Adipocyte (in vitro differentiated cells): Measurements from ENCODE around the gene LIG1.
A peak's percentile ranks its signal among the peaks of the same experiment; 100 is the strongest.
"Not testable (repeated sequence)": the region's sequence is repeated elsewhere in the genome, so short reads cannot be mapped to it uniquely, and the experiment has no call there.

Experiments used
- DNase-seq: peaks from one replicate; pipeline ENCODE4 v3.0.0-alpha.2; 2015; ENCODE audit warnings: low read depth
- H3K27me3 ChIP-seq: replicated peaks from 2 replicates; pipeline ENCODE4 v1.7.0; 2013; ENCODE audit warnings: mild to moderate bottlenecking, low read length, moderate library complexity; ENCODE audit not compliant: control insufficient read depth, insufficient read depth
- H3K36me3 ChIP-seq: 2 replicates; pipeline ENCODE4 v1.7.0; 2013; ENCODE audit warnings: low read length, mild to moderate bottlenecking, moderate library complexity; ENCODE audit not compliant: control insufficient read depth, insufficient read depth, severe bottlenecking
- H3K4me1 ChIP-seq: 2 replicates; pipeline ENCODE4 v1.7.0; 2013; ENCODE audit warnings: mild to moderate bottlenecking, low read length, moderate library complexity; ENCODE audit not compliant: control insufficient read depth, insufficient read depth
- H3K4me3 ChIP-seq: 2 replicates; pipeline ENCODE4 v1.7.0; 2013; ENCODE audit warnings: mild to moderate bottlenecking, low read length, moderate library complexity
- H3K9ac ChIP-seq: 2 replicates; pipeline ENCODE4 v1.7.0; 2013; ENCODE audit warnings: mild to moderate bottlenecking, low read length, moderate library complexity
- H3K9me3 ChIP-seq: 2 replicates; pipeline ENCODE4 v1.7.0; 2013; ENCODE audit warnings: mild to moderate bottlenecking, low read length, moderate library complexity; ENCODE audit not compliant: control insufficient read depth

LIG1 gene

GRCh38 chr19:48094855-48095203, 75.3 kb downstream of the LIG1 start:
- H3K4me1 ChIP-seq = peaks cover 11% of the 10 kb centered on the region
- H3K36me3 ChIP-seq = no peaks in the 10 kb centered on the region
- no peak for DNase-seq
- H3K9me3 ChIP-seq = peaks cover 22% of the 10 kb centered on the region
- no peak overlapping the region for H3K9ac ChIP-seq
- H3K4me3 ChIP-seq = no peak overlapping the region
- H3K27me3 ChIP-seq = peaks cover 36% of the 10 kb centered on the region

- no peak for DNase-seq
- Histone ChIP-seq H3K27me3 (peaks cover 36% of the 10 kb centered on the region), H3K9ac (no peak overlapping the region), H3K36me3 (no peaks in the 10 kb centered on the region), H3K4me1 (peaks cover 14% of the 10 kb centered on the region), H3K4me3 (no peak overlapping the region), H3K9me3 (peaks cover 22% of the 10 kb centered on the region)
Measured at GRCh38 chr19:48094129-48094854, 75.9 kb downstream of the LIG1 start.

- H3K9ac ChIP-seq, H3K4me3 ChIP-seq, H3K36me3 ChIP-seq: not testable (repeated sequence)
- H3K9me3 ChIP-seq = peaks cover 31% of the 10 kb centered on the region
- H3K4me1 ChIP-seq = peaks cover 14% of the 10 kb centered on the region
- H3K27me3 ChIP-seq = peaks cover 43% of the 10 kb centered on the region
- DNase-seq = peak; percentile 85
Measured at GRCh38 chr19:48091111-48091718, 78.9 kb downstream of the LIG1 start.

GRCh38 chr19:48090281-48090802, 79.8 kb downstream of the LIG1 start:
- DNase-seq = no peak
- H3K36me3 ChIP-seq = no peaks in the 10 kb centered on the region
- no peak overlapping the region for H3K4me3 ChIP-seq
- peaks cover 37% of the 10 kb centered on the region for H3K9me3 ChIP-seq
- H3K9ac ChIP-seq = no peak overlapping the region
- peaks cover 36% of the 10 kb centered on the region for H3K27me3 ChIP-seq
- peaks cover 14% of the 10 kb centered on the region for H3K4me1 ChIP-seq

GRCh38 chr19:48088991-48089390, 81.2 kb downstream of the LIG1 start:
- not testable (repeated sequence) for H3K36me3 ChIP-seq

GRCh38 chr19:48085904-48086864, 84.0 kb downstream of the LIG1 start:
- DNase-seq = no peak
- H3K36me3 ChIP-seq = no peaks in the 10 kb centered on the region
- peaks cover 14% of the 10 kb centered on the region for H3K27me3 ChIP-seq

More at GRCh38 chr19:48088991-48089390, 81.2 kb downstream of the LIG1 start:
- peaks cover 35% of the 10 kb centered on the region for H3K9me3 ChIP-seq
- H3K4me1 ChIP-seq = peaks cover 14% of the 10 kb centered on the region
- H3K27me3 ChIP-seq = peaks cover 30% of the 10 kb centered on the region
- not testable (repeated sequence) for H3K9ac ChIP-seq, H3K4me3 ChIP-seq, DNase-seq

GRCh38 chr19:48085076-48085475, 85.1 kb downstream of the LIG1 start:
- H3K36me3 ChIP-seq = no peaks in the 10 kb centered on the region
- no peak overlapping the region for H3K4me3 ChIP-seq
- H3K27me3 ChIP-seq = peaks cover 14% of the 10 kb centered on the region
- no peak for DNase-seq
- peaks cover 19% of the 10 kb centered on the region for H3K9me3 ChIP-seq
- H3K9ac ChIP-seq = no peak overlapping the region
- H3K4me1 ChIP-seq = peaks cover 6% of the 10 kb centered on the region

More at GRCh38 chr19:48085904-48086864, 84.0 kb downstream of the LIG1 start:
- Histone ChIP-seq H3K9me3 (peaks cover 23% of the 10 kb centered on the region), H3K9ac (no peak overlapping the region), H3K4me1 (peaks cover 14% of the 10 kb centered on the region), H3K4me3 (no peak overlapping the region)

- Histone ChIP-seq H3K9me3 (peaks cover 20% of the 10 kb centered on the region), H3K4me1 (no peaks in the 10 kb centered on the region), H3K9ac (no peak overlapping the region), H3K36me3 (no peaks in the 10 kb centered on the region), H3K4me3 (no peak overlapping the region), H3K27me3 (peaks cover 11% of the 10 kb centered on the region)
- DNase-seq = peak; percentile 5
Measured at GRCh38 chr19:48081106-48081505, 89.0 kb downstream of the LIG1 start.

GRCh38 chr19:48070177-48070769, 99.9 kb downstream of the LIG1 start:
- not testable (repeated sequence) for H3K9me3 ChIP-seq, H3K27me3 ChIP-seq, H3K9ac ChIP-seq, H3K36me3 ChIP-seq, DNase-seq, H3K4me3 ChIP-seq, H3K4me1 ChIP-seq

GRCh38 chr19:48069435-48069834, 100.7 kb downstream of the LIG1 start:
- Histone ChIP-seq H3K9me3 (no peaks in the 10 kb centered on the region), H3K4me1 (no peaks in the 10 kb centered on the region), H3K27me3 (no peaks in the 10 kb centered on the region), H3K36me3 (no peaks in the 10 kb centered on the region), H3K4me3 (no peak overlapping the region), H3K9ac (no peak overlapping the region)
- DNase-seq = no peak
